ENCODE data around the gene RASL11B.

DNA sequence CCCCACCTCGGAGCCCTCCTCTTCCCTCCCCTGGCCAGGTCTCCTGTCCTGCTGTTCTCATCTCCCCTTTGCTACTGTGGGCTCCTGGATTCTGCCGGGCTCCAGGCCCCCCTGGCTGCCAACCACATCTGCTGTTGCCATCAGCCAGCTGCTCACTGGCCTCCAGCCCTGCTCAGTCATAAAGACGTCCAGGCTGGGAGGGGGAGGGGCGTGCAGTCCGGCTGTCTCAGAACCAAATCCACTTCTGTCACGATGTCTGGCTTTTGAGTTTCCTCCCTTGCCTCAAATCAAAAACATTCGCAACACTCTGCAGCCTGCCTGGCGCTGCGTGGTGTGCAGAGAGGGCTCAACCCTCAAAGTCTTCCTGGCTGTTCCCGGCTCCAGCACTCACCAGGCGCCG is 7.1 kb downstream of the RASL11B start:
- TF ChIP-seq, protein P1, sequence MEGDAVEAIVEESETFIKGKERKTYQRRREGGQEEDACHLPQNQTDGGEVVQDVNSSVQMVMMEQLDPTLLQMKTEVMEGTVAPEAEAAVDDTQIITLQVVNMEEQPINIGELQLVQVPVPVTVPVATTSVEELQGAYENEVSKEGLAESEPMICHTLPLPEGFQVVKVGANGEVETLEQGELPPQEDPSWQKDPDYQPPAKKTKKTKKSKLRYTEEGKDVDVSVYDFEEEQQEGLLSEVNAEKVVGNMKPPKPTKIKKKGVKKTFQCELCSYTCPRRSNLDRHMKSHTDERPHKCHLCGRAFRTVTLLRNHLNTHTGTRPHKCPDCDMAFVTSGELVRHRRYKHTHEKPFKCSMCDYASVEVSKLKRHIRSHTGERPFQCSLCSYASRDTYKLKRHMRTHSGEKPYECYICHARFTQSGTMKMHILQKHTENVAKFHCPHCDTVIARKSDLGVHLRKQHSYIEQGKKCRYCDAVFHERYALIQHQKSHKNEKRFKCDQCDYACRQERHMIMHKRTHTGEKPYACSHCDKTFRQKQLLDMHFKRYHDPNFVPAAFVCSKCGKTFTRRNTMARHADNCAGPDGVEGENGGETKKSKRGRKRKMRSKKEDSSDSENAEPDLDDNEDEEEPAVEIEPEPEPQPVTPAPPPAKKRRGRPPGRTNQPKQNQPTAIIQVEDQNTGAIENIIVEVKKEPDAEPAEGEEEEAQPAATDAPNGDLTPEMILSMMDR (IDR thresholded peaks at IDR 0.05), result no peak
- TF ChIP-seq POLR2A (IDR thresholded peaks at IDR 0.05), result no peak

Measured in Peyer's patch (tissue), 4 donors.